HG03439 (cell line): ENCODE results near the gene SLC16A6.
"Not testable (repeated sequence)": the region's sequence is repeated elsewhere in the genome, so short reads cannot be mapped to it uniquely, and the experiment has no call there.

Experiments used
- ATAC-seq: cut with Tn5 transposase; IDR thresholded peaks from one replicate; pipeline ENCODE4 v1.9.1; 2021; ENCODE audit warnings: mild to moderate bottlenecking, moderate library complexity; ENCODE audit not compliant: unreplicated experiment

The SLC16A6 gene

DNA sequence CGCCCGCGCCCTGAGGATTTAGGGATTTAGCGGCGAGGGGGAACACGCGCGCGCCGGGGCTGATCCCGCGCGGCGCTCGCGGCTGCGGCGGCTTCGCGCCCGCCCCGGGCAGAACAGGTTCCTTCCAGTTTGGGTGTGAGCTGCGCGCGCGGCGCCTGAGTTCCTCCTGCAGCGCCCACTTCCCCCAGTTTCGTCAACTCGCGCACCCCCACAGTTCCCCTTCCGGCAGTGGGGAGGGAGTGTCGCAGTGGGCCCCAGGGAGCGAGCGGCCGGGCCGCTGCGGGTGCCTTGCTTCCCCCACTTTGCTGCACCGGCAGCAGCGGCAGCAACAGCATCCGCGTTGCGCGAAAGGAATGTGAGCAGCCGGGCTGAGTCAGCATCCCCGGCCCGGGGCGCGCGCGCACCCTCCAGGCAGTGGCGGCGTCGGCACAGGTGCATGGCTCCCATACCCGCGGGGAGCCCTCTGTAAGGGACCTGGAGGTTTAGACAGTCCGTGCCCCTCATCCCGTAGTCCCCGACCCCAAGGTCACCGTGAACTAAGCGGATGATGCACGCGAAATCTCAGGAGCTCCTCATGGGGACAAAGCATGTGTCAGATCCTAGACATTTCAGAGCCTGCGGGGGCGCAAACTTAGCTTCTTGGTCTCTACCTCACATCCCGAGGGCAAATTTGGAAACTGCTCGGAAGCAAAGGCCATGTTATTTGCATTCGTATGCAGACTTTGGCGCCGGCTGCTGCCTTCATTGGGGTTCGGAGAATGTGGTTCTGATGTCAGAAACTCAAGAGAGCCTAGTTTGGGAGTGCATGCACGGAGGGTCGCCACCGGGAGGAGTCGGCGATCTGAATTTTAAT is 1.1 kb upstream of the SLC16A6 start:
- ATAC-seq, result peak; percentile 62

- ATAC-seq, result no peak
Measured at GRCh38 chr17:68290268-68290954, 516 bp downstream of the SLC16A6 start.

DNA sequence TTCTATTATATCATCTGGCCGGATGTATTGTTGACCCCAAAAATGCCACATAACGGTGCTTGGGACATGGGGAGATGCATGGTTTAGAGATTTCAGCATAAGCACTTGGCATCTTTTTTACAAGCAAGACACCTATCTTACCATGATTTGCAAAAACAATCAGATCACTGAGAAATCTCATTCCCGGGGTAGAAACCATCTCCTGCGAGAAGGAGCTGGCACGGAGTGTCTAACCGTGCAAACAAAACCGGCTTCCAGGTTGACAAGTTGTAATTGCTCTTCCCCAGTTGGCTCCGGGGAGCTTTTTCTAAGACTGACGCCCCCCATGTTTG is 1.0 kb downstream of the SLC16A6 start:
- ATAC-seq, result no peak

- ATAC-seq, result no peak
Measured at GRCh38 chr17:68289473-68289872, 1.5 kb downstream of the SLC16A6 start.

- no peak for ATAC-seq
Measured at GRCh38 chr17:68288804-68289203, 2.1 kb downstream of the SLC16A6 start.

DNA sequence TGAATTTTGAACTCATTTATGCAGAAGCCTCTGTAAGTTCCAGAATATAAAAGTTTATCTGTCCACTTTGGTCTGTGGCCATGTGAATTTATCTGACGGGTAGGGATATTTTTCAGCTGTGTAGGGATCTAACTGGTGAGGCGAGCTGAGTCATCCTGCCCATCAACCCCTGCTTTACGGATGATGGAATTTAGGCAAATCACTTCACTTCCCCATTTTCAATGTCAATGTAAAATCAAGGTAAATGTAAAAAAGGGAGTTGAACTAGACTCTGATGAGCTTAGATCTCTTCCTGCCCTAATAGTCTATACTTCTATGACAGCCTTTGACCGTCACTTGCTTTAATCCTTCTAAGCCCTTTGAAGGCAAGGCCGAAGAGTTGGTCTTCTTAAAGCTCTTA is 2.6 kb downstream of the SLC16A6 start:
- no peak for ATAC-seq

GRCh38 chr17:68281965-68282364 is 9.0 kb downstream of the SLC16A6 start:
- ATAC-seq, result not testable (repeated sequence)

GRCh38 chr17:68277807-68278206 is 13.1 kb downstream of the SLC16A6 start:
- ATAC-seq, result no peak

- ATAC-seq, result not testable (repeated sequence)
Measured at GRCh38 chr17:68276339-68276738, 14.6 kb downstream of the SLC16A6 start.

- no peak for ATAC-seq
Measured at GRCh38 chr17:68273722-68274121, 17.2 kb downstream of the SLC16A6 start.

GRCh38 chr17:68265833-68266232 is 25.1 kb downstream of the SLC16A6 start:
- not testable (repeated sequence) for ATAC-seq

DNA sequence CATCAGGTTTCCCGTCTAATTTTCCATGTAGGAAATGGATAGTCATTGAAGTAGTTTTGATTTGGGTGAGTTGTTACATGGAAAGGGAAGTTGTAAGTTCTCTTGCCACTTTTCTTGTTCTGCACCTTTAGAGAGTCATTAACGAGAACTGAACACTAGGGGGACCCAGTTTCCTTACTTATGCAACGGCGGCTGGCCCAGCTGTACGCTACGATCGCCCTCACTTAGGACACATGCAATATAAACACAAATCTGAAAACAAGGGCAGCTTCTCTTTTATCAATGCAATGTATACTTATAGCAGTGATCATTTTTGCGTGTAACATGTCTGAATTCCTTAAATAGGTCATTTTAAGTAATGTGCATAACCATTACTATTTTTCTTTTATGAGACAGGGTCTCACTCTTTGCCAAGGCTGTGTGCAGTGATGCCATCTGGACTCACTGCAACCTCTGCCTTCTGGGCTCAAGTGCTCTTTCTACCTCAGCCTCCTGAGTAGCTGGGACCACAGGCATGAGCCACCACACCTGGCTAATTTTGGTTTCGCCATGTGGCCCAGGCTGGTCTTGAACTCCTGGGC is 27.7 kb downstream of the SLC16A6 start:
- peak; percentile 50 for ATAC-seq

DNA sequence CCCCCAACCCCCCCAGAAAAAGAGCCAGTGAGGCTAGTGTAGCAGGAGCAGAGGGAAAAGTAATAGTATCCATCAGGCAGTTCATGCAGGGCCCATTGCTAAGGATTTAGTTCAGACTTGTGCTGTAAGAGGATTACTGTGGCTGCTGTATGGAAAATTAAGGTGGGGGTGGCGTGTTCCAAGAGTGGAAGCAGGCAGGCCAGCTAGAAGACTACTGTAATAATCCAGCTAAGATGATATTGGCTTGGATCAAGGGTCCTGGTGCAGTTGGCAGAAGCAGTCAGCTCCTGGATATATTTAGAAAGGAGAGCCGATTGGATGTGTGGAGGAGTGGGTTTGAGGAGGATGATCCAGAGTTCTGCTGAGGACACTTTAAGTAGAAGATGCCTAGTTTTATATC is 28.5 kb downstream of the SLC16A6 start:
- ATAC-seq, result not testable (repeated sequence)

DNA sequence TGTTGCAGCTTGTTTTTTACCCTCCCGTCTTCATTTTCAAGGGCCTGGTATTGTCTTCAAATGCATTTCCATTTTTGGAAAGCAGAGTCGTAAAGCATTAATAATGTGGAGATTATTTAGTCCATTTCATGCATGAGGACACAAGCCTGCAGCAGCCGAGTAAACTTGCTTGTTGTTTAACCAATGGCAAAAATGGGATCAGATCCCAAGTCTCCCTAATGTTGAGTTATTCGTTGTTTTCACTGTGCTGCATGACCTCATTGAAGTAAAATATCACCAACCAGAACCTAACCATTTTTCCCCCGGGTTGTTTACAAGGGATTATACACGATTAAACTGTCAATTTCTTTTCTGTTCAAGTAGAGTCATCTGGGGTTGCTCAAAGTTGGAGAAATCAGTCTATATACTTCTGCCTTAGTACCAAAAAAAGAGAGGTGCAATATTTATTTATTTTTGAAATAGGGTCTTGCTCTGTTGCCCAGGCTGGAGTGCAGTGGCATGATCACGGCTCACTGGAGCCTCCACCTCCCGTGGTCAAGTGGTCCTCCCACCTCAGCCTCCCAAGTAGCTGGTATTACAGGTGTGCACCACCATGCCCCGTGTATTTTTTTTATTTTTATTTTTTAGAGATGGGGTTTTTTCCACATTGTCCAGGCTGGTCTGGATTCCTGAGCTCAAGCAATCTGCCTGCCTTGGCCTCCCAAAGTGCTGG is 30.7 kb downstream of the SLC16A6 start:
- no peak for ATAC-seq

DNA sequence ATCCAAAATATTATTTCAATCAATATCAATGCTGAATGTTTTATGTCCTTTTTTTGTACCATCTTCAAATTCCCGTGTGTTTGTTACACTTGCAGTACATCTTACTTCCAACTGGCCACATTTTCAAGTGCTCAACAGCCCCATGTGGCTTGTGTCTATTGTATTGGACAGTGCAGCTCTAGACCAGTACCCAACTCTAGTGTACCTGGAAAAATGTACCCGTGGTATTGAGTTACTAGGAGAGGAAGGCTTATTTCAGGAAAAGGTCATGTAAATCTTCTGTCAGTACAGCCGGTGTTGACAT is 31.3 kb downstream of the SLC16A6 start:
- not testable (repeated sequence) for ATAC-seq

DNA sequence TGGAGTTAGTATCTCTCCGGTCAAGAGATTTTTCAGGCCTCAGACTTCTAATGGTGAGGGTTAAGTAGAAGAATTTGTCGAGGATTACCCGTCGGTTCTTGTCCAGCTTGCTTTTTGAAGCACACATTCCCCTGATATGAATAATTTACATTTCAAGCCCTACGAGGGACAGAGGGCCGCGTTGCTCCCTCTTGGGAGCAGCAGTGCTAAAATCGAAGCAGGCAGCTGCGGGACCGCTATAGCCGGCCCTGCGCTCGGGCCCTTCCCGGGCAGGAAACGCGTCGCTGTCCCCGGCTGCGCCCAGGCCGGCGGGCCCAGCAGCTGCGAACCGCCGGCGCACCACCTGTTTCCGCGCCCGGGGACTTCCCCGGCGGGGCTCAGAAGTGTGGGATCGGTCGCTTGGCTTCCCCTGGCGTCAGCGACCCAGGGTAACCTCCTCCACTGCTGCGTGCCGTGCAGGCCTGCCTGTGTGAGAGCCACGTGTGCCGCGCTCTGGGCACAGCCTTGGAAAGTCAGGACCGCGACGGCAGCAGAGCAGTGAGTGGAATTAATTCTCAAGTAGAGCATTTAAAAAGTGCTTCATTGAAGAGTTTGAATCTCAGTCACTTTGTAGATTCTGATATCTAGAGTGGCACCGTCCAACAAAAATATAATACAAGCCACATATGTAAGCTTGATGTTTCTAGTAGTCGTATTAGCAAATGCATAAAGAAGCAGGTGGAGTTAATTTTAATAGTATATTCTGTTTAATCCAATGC is 31.9 kb downstream of the SLC16A6 start:
- ATAC-seq, result peak; percentile 79

DNA sequence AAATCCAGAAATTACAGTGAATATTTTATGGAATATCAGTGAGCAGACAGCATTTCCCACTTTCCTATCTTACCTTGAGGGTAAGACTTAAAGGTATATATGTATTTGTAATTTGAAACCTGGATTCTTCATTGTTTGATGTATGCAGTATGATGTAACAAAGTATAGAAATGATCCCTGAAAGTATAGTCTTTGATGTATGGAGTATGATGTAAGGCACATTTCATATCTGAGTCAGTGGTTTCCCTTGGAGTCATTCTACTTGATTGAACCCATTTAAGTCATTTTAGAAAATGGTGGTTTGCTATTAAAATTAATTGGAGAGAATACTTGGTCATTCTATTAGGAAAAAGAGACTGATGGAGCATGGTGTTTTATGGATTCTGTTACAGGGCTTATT is 33.0 kb downstream of the SLC16A6 start:
- no peak for ATAC-seq

DNA sequence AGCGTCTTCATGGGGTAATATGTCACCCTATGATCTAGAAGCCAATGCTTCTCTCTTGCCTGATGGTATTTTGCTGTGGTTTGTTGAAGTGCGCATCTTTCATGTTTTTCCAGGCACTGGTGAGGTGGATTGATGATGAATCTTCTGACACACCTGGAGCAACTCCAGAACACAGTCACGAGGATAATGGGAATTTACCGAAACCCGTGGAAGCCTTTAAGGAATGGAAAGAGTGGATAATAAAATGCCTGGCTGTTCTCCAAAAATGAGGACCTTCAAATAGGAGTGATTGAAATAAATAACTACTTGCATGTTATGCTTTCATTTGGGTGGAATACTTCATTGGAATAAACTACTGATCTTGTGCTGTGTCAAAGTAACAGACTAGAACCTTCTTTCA is 34.2 kb downstream of the SLC16A6 start:
- ATAC-seq, result not testable (repeated sequence)

- ATAC-seq, result no peak
Measured at GRCh38 chr17:68255731-68256538, 35.0 kb downstream of the SLC16A6 start.

- ATAC-seq, result no peak
Measured at GRCh38 chr17:68255151-68255550, 35.8 kb downstream of the SLC16A6 start.
